AG04450 (cell line): ENCODE measurements around the gene OR5T3. TPM values are rescaled to one million over a fixed set of nuclear protein-coding genes. Genes with fewer than 3 reads are reported as not detected.

Experiments used
- CTCF ChIA-PET: fragments of 300-600, 350-600 bp; formaldehyde crosslinking; extraction: SDS; loops from one replicate; lab custom pipeline; 2022; ENCODE audit warnings: antibody characterized with exemption, inconsistent platforms; lab: Charles Lee
- POLR2A ChIA-PET: fragments of 350-600 bp; formaldehyde crosslinking; extraction: SDS; loops from one replicate; lab custom pipeline; 2021; ENCODE audit warnings: antibody characterized with exemption, inconsistent platforms; lab: Yijun Ruan, JAX
- DNase-seq: peaks from one replicate; pipeline ENCODE4 v3.0.0-alpha.2; 2011; ENCODE audit warnings: low read depth, low spot score
- H3K27ac ChIP-seq: one replicate; pipeline ENCODE4 v1.5.1; 2012; ENCODE audit warnings: low read depth, low read length, control low read depth
- H3K27me3 ChIP-seq: one replicate; pipeline ENCODE4 v1.6.0; 2012; ENCODE audit warnings: low read length; ENCODE audit not compliant: control insufficient read depth, insufficient read depth
- H3K4me3 ChIP-seq: 2 replicates; pipeline ENCODE4 v1.5.1; 2011; ENCODE audit warnings: mild to moderate bottlenecking, low read depth, low read length, control low read depth
- H3K9me3 ChIP-seq: 2 replicates; pipeline ENCODE4 v1.5.1; 2012; ENCODE audit warnings: low read length; ENCODE audit not compliant: control insufficient read depth, insufficient read depth
- CTCF ChIP-seq: IDR thresholded peaks from 2 replicates; pipeline ENCODE4 v1.5.1; 2011; ENCODE audit warnings: low read depth, low read length, control low read depth, inconsistent platforms
- polyA plus RNA-seq: library from polyadenylated mRNA; depleted of rRNA; stranded (reverse); fragments of >200 nt; gene quantifications from 2 replicates; pipeline ENCODE4 v1.2.3, GENCODE V29; 2011; rRNA removed

Gene OR5T3
- polyA plus RNA-seq, 1 experiment = not detected

- Histone ChIP-seq H3K9me3 (peaks cover 4% of the 10 kb centered on the region), H3K27ac (no peak within 1 kb of the TSS), H3K4me3 (no peak within 1 kb of the TSS), H3K27me3 (no peaks in the 10 kb centered on the region)
- POLR2A ChIA-PET = no interaction called here
- CTCF ChIA-PET = no interaction called here
- TF ChIP-seq CTCF = no peak
- DNase-seq = no peak
Measured at GRCh38 chr11:56273854-56274253, 21.8 kb downstream of the OR5T3 start, which contains the start of gene OR5T1. Gene OR5T1, plus strand, starts transcription at chr11:56274154. Its CDS starts 1,485 bp downstream, at chr11:56275639.

- H3K4me3 ChIP-seq = no peak within 1 kb of the TSS
- no peak for DNase-seq
- H3K27ac ChIP-seq = no peak within 1 kb of the TSS
- ChIA-PET CTCF (no interaction called here), POLR2A (no interaction called here)
- H3K27me3 ChIP-seq = no peaks in the 10 kb centered on the region
- peaks cover 4% of the 10 kb centered on the region; the same call in 1 of the 2 replicates for H3K9me3 ChIP-seq
- TF ChIP-seq CTCF = no peak
Measured at GRCh38 chr11:56292154-56292553, 40.1 kb downstream of the OR5T3 start, which contains the start of gene OR8H1. Gene OR8H1, minus strand, starts transcription at chr11:56292254. Its CDS starts 1,192 bp downstream, at chr11:56291062.

- POLR2A ChIA-PET = no interaction called here
- peaks cover 4% of the 10 kb centered on the region; the same call in 1 of the 2 replicates for H3K9me3 ChIP-seq
- DNase-seq = no peak
Measured at GRCh38 chr11:56296898-56297297, 44.8 kb downstream of the OR5T3 start.

More at GRCh38 chr11:56296898-56297297, 44.8 kb downstream of the OR5T3 start:
- Histone ChIP-seq H3K27me3 (no peaks in the 10 kb centered on the region), H3K27ac (no peak overlapping the region), H3K4me3 (no peak overlapping the region)
- CTCF ChIA-PET = no interaction called here
- TF ChIP-seq CTCF = no peak

Other genes starting within 250 kb of the OR5T3 start
- gene OR5AS1, start 224.6 kb upstream of the OR5T3 start, polyA plus RNA-seq = not detected in 2 replicates
- not detected in 2 replicates for gene OR8I2, start 158.9 kb upstream of the OR5T3 start, polyA plus RNA-seq
- not detected in 2 replicates for gene OR8H2, start 148.6 kb upstream of the OR5T3 start, polyA plus RNA-seq
- gene OR8H3, start 129.9 kb upstream of the OR5T3 start, polyA plus RNA-seq = not detected in 2 replicates
- gene OR8J3, start 112.1 kb upstream of the OR5T3 start, polyA plus RNA-seq = not detected in 2 replicates
- gene OR8K5, start 91.9 kb upstream of the OR5T3 start, polyA plus RNA-seq = not detected in 2 replicates
- gene OR5J2, start 75.6 kb upstream of the OR5T3 start, polyA plus RNA-seq = not detected in 2 replicates
- gene OR5T2, start 18.0 kb upstream of the OR5T3 start, polyA plus RNA-seq = not detected in 2 replicates
- gene OR5T1, start 21.9 kb downstream of the OR5T3 start, polyA plus RNA-seq = not detected in 2 replicates
- not detected in 2 replicates for gene OR8H1, start 40.0 kb downstream of the OR5T3 start, polyA plus RNA-seq
- not detected in 2 replicates for gene OR8K3, start 62.9 kb downstream of the OR5T3 start, polyA plus RNA-seq
- gene OR8K1, start 93.8 kb downstream of the OR5T3 start, polyA plus RNA-seq = not detected in 2 replicates
- not detected in 2 replicates for gene OR8J1, start 102.0 kb downstream of the OR5T3 start, polyA plus RNA-seq
- gene OR8U1, start 123.4 kb downstream of the OR5T3 start, polyA plus RNA-seq = not detected in 2 replicates
- gene OR5AL1, start 160.4 kb downstream of the OR5T3 start, polyA plus RNA-seq = not detected in 2 replicates
- not detected in 2 replicates for gene OR5M3, start 221.1 kb downstream of the OR5T3 start, polyA plus RNA-seq
- gene OR5M8, start 239.1 kb downstream of the OR5T3 start, polyA plus RNA-seq = not detected in 2 replicates